ENCODE results near the gene L2HGDH. TPM values are rescaled to one million over a fixed set of nuclear protein-coding genes. Genes with fewer than 3 reads are reported as not detected.

The L2HGDH gene
- total RNA-seq, 2 donors from 2014 or later = 11.2 to 18.2 TPM

DNA sequence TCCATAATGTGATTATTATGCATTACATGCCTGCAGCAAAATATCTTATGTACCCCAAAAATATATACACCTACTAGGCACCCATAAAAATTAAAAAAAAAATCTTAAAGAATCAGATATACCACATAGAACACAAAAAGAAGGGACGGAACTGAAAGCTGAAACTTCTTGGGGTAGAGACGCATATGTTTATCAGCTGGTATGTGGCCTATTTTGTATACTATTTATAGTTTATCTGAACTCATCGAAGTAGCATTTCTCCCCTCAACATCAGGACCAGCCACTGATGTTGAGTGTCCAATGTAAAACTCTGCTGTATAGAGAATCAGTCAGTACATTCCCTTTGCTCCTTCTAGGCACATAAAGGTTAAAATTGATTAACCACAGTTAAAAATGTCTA is 57.8 kb downstream of the L2HGDH start:
- H3K27me3 Mint-ChIP-seq (ENCODE audit: low read depth) = no peaks in the 10 kb centered on the region
- peaks cover 0 to 3% of the 10 kb centered on the region in 2 donors for H3K9me3 Mint-ChIP-seq
- H3K27ac Mint-ChIP-seq = no peak overlapping the region

DNA sequence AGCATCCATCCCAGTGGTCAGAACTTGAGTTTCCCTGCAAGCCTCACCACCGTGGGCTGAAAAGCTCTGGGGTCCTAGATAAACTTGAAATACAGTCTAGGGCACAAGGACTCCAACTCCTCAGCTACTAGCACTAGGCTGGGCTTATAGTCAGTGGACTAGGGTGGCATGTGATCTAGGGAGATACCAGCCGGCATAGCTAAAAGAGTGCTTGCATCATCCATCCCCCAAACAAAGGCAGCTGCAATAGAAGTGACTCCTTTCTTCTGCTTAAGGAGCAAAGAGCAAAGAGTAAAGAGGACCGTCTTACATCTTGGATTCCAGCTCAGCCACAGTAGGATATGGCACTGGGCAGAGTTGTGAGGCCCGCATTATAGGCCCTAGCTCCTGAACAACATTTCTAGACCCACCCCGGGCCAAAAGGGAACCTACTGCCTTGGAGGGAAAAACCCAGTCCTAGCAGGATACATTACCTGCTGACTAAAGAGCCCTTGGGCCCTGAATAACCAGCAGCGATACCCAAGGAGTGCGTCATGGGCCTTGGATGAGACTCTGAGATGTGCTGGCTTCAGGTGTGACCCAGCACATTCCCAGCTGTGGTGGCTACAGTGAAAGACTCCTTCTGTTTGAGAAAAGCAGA is 62.8 kb downstream of the L2HGDH start:
- DNase-seq (no peak), ATAC-seq (replicated peaks in 1 of 2) (no peak)
- Mint-ChIP-seq H3K27me3 (ENCODE audit: low read depth) (no peaks in the 10 kb centered on the region), H3K4me3 (no peak overlapping the region), H3K27ac (no peak overlapping the region), H3K36me3 (ENCODE audit: insufficient read depth in 2 of 2) (peaks cover 5 to 13% of the 10 kb centered on the region in 2 donors), H3K4me1 (ENCODE audit: low read depth) (no peaks in the 10 kb centered on the region), H3K9me3 (peaks cover 0 to 3% of the 10 kb centered on the region in 2 donors)

More for the DNA sequence above, 57.8 kb downstream of the L2HGDH start:
- ATAC-seq (replicated peaks in 1 of 2) (no peak), DNase-seq (no peak)
- Mint-ChIP-seq H3K4me1 (ENCODE audit: low read depth) (no peaks in the 10 kb centered on the region), H3K36me3 (ENCODE audit: insufficient read depth in 2 of 2) (peaks cover 5 to 13% of the 10 kb centered on the region in 2 donors), H3K4me3 (no peak overlapping the region)

DNA sequence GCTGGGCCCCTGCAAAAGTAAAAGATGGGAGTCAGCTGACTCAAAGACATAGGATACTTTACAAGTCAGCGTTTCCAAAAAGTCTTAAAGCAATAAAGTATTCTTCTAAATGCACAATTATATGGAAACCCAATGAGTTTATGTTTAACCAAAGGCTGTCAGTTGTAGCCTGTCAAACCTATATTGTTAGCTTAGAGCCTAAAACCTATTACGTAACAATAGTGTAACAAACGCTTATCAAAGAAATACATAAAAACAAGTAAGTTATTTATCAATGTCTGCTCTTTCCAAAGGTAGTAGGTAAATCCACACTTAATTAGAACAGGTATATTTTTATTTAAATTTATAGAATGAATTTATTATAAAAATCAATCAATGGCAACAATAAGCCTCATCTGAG is 64.8 kb downstream of the L2HGDH start:
- no peak for DNase-seq
- no peaks in the 10 kb centered on the region for H3K9me3 Mint-ChIP-seq
- no peaks in the 10 kb centered on the region for H3K4me1 Mint-ChIP-seq (ENCODE audit: low read depth)
- H3K36me3 Mint-ChIP-seq (ENCODE audit: insufficient read depth in 2 of 2) = peaks cover 1 to 3% of the 10 kb centered on the region in 2 donors
- no peak for ATAC-seq (replicated peaks in 1 of 2)
- H3K4me3 Mint-ChIP-seq = no peak overlapping the region
- no peaks in the 10 kb centered on the region for H3K27me3 Mint-ChIP-seq (ENCODE audit: low read depth)
- no peak overlapping the region for H3K27ac Mint-ChIP-seq

DNA sequence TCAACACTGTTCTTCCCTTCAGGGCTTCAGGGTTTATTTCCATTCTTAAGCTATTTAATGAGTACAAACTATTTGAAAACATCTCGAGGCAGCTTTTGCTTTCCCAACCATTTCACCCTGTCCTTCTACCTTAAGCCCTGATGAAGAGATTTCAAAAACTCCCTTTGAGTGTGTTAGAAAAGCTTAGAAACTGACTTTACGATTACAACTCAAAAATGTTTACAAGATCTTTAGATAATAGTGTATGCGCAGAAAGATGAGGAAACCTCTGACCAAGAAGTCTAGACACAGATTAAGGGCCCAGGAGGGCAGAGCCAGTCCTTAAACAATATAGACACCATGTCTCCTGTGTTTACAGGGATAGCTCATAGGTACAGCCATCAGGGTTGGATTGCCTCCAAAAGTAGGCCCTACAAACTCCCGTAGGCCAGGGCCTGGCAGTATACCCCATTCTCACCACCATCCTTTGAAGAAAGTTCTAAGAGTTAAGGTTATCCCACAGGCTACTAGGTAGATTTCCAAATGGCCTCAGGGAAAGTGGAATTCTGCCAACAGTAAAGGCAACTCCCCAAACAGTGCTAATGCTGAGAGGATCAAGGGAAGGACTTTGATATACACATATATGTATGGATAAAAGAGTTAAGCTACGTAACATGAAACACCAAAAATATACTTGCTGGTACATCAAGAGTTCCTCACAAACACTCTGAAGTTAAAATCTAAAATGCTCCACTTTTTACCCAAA is 69.3 kb downstream of the L2HGDH start:
- H3K36me3 Mint-ChIP-seq (ENCODE audit: insufficient read depth in 2 of 2) = no peaks in the 10 kb centered on the region
- DNase-seq (no peak), ATAC-seq (replicated peaks in 1 of 2) (no peak)
- no peaks in the 10 kb centered on the region for H3K27me3 Mint-ChIP-seq (ENCODE audit: low read depth)
- H3K9me3 Mint-ChIP-seq = no peaks in the 10 kb centered on the region
- H3K27ac Mint-ChIP-seq = no peak overlapping the region
- no peaks in the 10 kb centered on the region for H3K4me1 Mint-ChIP-seq (ENCODE audit: low read depth)
- no peak overlapping the region for H3K4me3 Mint-ChIP-seq

DNA sequence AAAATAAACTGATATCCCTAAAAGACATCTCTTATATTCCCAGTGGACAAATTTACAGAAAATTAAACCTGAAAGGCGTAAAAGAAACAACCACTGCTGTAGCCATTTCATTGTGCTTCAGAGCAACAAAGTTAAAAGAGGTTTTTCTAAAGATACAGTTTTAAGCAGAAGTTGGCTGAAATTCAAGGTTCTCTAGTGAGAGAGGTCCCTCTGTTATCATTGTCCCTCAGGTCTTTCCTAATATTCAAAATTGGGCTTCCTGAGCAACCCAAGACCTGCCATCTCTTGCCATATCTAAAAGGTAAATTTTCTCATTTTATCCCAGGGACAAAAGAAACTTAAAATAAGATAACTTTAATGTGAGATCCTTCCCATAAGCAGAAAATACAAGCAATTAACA is 69.9 kb downstream of the L2HGDH start:
- DNase-seq (no peak), ATAC-seq (replicated peaks in 1 of 2) (no peak)
- no peak overlapping the region for H3K4me3 Mint-ChIP-seq
- no peaks in the 10 kb centered on the region for H3K9me3 Mint-ChIP-seq
- H3K27me3 Mint-ChIP-seq (ENCODE audit: low read depth) = no peaks in the 10 kb centered on the region
- no peaks in the 10 kb centered on the region for H3K36me3 Mint-ChIP-seq (ENCODE audit: insufficient read depth in 2 of 2)
- H3K27ac Mint-ChIP-seq = no peak overlapping the region
- no peaks in the 10 kb centered on the region for H3K4me1 Mint-ChIP-seq (ENCODE audit: low read depth)

DNA sequence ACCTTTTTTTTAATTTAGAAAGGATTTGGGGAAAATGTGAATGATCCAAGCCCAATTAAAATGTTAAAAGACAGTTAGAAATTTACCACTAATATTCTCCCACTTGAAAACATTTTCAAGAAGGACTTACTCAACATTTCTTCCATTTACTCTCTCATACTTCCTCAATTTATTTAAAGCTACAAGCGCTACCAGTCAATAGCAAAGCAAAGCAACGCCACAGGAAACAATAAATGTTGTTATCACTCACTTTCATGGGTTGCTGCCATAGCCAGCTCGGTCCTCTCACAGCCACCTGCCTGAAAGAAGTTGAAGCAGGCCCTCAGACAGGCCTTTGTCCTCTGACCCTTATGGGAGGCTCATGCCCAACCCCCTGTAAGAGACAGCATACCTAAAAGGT is 74.6 kb downstream of the L2HGDH start:
- Mint-ChIP-seq H3K36me3 (ENCODE audit: insufficient read depth in 2 of 2) (peaks cover 2 to 14% of the 10 kb centered on the region in 2 donors), H3K4me1 (ENCODE audit: low read depth) (peaks cover 18% of the 10 kb centered on the region), H3K27me3 (ENCODE audit: low read depth) (no peaks in the 10 kb centered on the region), H3K27ac (no peak overlapping the region), H3K4me3 (no peak overlapping the region), H3K9me3 (peaks cover 0 to 3% of the 10 kb centered on the region in 2 donors)
- ATAC-seq (replicated peaks in 1 of 2) (no peak), DNase-seq (no peak)

DNA sequence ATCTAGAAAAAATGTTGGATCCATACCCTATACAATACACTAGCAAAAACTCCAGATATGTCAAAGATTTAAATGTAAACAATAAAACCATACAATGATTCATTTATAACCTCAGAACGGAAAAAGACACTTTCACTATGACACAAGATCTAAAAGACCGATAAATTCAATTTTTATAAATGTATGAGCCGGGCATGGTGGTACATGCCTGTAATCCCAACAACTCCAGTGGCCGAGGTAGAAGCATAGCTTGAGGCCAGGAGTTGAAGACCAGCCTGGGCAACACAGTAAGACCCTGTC is 78.1 kb downstream of the L2HGDH start:
- Mint-ChIP-seq H3K4me3 (peak overlapping the region; percentile 21 to 64), H3K9me3 (peaks cover 0 to 3% of the 10 kb centered on the region in 2 donors), H3K4me1 (ENCODE audit: low read depth) (peaks cover 40% of the 10 kb centered on the region), H3K27ac (peak overlapping the region; percentile 91), H3K36me3 (ENCODE audit: insufficient read depth in 2 of 2) (peaks cover 4 to 19% of the 10 kb centered on the region in 2 donors), H3K27me3 (ENCODE audit: low read depth) (no peaks in the 10 kb centered on the region)
- no peak for DNase-seq
- peak; percentile 15 to 25 for ATAC-seq (replicated peaks in 1 of 2)

DNA sequence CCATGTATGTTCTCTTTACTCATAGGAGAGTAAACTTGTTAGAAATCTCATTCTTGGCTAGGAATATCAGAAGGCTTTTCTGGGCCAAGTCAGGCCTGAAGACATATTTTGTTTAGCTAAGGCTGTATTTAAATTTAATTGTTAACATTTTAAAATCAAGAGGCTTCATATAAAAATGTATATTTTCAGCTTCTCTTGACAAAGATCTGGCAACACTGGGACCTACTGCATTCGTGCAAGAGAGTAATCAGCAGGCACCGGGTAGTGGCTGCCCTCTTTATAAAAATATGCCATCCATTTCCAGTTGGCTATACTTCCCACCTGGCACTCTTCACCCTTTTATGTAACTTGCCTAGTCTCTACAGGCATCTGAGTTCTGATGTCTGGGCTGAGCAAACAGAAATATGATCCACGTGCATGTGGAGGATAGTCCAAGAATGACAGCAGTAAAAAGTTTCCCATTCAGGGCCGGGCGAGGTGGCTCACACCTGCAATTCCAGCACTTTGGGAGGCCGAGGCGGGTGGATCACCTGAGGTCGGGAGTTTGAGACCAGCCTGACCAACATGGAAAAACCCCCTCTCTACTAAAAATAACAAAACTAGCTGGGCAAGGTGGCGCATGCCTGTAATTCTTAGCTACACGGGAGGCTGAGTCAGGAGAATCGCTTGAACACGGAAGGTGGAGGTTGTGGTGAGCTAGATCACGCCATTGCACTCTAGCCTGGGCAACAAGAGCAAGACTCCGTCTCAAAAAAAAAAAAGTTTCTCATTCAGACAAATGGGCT is 78.7 kb downstream of the L2HGDH start:
- Mint-ChIP-seq H3K9me3 (peaks cover 0 to 3% of the 10 kb centered on the region in 2 donors), H3K4me1 (ENCODE audit: low read depth) (peaks cover 45% of the 10 kb centered on the region), H3K27me3 (ENCODE audit: low read depth) (no peaks in the 10 kb centered on the region), H3K36me3 (ENCODE audit: insufficient read depth in 2 of 2) (peaks cover 7 to 24% of the 10 kb centered on the region in 2 donors), H3K27ac (peak overlapping the region; percentile 91), H3K4me3 (peak overlapping the region; percentile 21 to 85)
- DNase-seq (peak; percentile 35 to 49), ATAC-seq (replicated peaks in 1 of 2) (no peak)

DNA sequence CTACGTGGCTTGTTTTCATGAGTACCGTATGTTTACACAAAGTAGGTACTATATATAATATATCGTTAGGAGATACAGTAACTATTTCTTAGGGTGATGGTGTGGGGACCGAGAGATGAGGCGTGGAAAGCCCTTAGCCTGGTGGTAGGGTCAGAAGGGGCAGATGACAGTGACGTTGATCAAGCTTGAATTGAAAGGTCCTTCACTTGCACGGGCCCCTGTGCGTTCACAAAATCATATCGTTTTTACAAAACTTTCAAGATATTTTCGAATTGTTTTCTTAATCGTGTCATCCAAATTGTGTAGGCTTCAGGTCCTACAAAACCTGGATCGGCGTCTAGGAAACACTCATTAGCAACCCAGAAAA is 79.8 kb downstream of the L2HGDH start:
- DNase-seq (no peak), ATAC-seq (replicated peaks in 1 of 2) (no peak)
- Mint-ChIP-seq H3K27me3 (ENCODE audit: low read depth) (no peaks in the 10 kb centered on the region), H3K9me3 (peaks cover 0 to 3% of the 10 kb centered on the region in 2 donors), H3K36me3 (ENCODE audit: insufficient read depth in 2 of 2) (peaks cover 7 to 25% of the 10 kb centered on the region in 2 donors), H3K4me1 (ENCODE audit: low read depth) (peaks cover 52% of the 10 kb centered on the region), H3K4me3 (peak overlapping the region; percentile 82 to 85), H3K27ac (peak overlapping the region; percentile 59)

DNA sequence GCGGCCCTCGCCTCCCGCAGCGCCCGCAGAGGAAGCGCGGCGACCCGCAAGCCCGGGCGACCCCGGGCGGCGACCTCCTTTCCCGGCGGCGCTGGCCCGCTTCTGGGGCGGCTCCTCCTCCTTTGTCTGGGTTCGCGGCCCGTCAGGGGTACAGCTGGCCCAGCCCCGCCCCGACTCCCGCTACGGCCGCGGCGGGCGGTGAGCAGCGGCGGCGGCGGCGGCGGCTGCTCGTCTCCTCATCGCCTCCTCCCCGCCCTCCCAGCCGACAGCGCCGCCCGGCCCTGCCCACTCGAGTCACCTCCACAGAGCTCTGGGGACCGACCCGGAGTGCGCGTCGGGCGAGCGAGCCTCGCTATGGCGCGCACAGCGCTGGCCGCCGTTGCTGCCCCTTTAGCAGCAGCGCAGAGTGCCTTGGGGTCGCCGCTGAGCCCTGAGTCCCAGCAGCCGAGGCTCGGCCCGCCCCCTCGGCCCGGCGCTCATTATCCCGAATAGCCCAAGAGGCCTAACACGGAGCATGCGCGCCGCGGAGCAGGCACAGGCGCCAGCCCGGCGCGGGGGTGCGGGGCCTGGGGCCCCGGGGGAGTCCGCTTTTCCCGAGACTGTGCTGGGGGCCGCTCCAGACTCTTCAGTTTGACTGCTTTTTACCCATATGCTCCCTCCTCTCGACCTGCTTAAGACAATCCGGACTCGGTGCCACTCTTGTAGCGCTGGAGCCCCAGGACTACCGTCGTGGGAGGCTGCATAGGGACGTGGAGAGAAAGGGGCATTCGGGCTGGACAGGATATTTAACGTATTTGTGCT is 80.4 kb downstream of the L2HGDH start, which contains the start of gene SOS2:
TSS of gene SOS2 (minus strand) at position 104 of the 801 bp plus-strand sequence. CDS start 295 bp downstream, outside the sequence.
- Mint-ChIP-seq H3K4me1 (ENCODE audit: low read depth) (peaks cover 58% of the 10 kb centered on the region), H3K27ac (peak within 1 kb of the TSS; percentile 99), H3K27me3 (ENCODE audit: low read depth) (no peaks in the 10 kb centered on the region), H3K36me3 (ENCODE audit: insufficient read depth in 2 of 2) (peaks cover 7 to 27% of the 10 kb centered on the region in 2 donors), H3K9me3 (peaks cover 0 to 3% of the 10 kb centered on the region in 2 donors), H3K4me3 (peak within 1 kb of the TSS; percentile 95 to 100)
- ATAC-seq (replicated peaks in 1 of 2) = peak; percentile 82 to 84
- peak; percentile 88 to 89 for DNase-seq

DNA sequence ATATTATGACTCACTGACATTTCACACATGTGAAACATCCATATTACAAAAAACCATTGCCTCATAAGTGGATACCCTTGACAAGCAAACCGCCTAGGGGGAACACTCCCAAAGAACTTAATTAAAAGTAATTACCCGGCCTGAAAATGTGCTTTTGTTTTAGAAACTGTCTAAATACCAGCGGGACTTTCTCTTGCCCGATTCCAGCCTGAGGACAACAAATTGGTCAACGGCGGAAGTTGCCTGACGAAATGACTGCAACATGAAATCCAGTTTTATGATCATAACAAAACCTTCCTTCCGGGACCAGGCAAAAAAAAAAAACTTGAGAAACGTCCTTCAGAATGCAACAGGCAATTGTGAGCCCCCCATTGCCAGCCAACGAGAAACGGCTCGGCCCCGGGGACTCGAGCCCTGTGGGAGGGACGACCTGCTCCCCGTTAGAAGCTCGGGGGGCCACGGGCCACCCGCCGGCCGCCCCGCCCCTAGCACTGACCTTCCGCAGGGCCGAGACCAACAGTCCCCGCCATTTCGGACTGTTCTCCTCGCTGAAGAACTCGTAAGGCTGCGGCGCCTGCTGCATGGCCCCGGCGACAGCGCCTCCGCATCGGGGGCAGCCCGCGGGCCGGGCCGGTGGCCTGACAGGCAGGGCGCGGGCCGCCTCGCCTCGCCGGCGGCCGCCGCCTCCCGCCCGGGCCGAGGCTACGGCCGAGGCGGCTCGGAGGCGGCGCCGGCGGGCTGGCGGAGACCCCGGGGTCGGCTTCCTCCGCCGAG is 81.1 kb downstream of the L2HGDH start:
- H3K27me3 Mint-ChIP-seq (ENCODE audit: low read depth) = no peaks in the 10 kb centered on the region

DNA sequence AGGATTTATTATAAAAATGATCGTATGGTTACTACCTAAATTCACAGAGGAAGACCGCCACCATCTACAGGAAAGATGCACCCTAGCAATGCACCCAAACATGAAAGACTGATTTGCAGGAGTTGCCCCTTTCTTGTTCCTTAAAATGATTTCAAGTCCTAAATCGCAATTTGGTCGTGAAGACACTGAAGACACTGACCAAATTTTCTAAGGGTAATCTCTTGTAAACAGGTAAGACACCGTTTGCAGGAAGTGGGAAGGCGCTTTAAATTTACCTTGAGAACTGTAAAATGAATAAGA is 81.7 kb downstream of the L2HGDH start:
- Mint-ChIP-seq H3K4me1 (ENCODE audit: low read depth) (peaks cover 68% of the 10 kb centered on the region), H3K27ac (peak overlapping the region; percentile 99), H3K4me3 (peak overlapping the region; percentile 95 to 100), H3K27me3 (ENCODE audit: low read depth) (no peaks in the 10 kb centered on the region), H3K36me3 (ENCODE audit: insufficient read depth in 2 of 2) (peaks cover 5 to 25% of the 10 kb centered on the region in 2 donors), H3K9me3 (no peaks in the 10 kb centered on the region)
- ATAC-seq (replicated peaks in 1 of 2) (no peak), DNase-seq (no peak)

More for the DNA sequence above, 81.1 kb downstream of the L2HGDH start:
- Mint-ChIP-seq H3K4me3 (peak overlapping the region; percentile 95 to 100), H3K4me1 (ENCODE audit: low read depth) (peaks cover 66% of the 10 kb centered on the region), H3K9me3 (peaks cover 0 to 2% of the 10 kb centered on the region in 2 donors), H3K36me3 (ENCODE audit: insufficient read depth in 2 of 2) (peaks cover 7 to 27% of the 10 kb centered on the region in 2 donors), H3K27ac (peak overlapping the region; percentile 99)
- peak; percentile 25 to 37 for ATAC-seq (replicated peaks in 1 of 2)
- DNase-seq = peak; percentile 51 to 64

Data from activated T-cell treated with anti-CD3 and anti-CD28 coated beads, Interleukin-2, amount 50 U/mL, for 72 hours (primary cell).